Loucy (cell line): Measurements from ENCODE around the gene MRPL9.

Experiments used
- H2AFZ ChIP-seq: fragments of 200-600 bp; sonication (generic); 2 replicates; pipeline ENCODE4 v1.6.0; 2016; ENCODE audit warnings: antibody characterized with exemption, mild to moderate bottlenecking, low read length, moderate library complexity
- H3F3A ChIP-seq: fragments of 200-600 bp; 2 replicates; pipeline ENCODE4 v1.6.0; 2016; ENCODE audit warnings: antibody characterized with exemption, low read depth, mild to moderate bottlenecking
- H3K27me3 ChIP-seq: fragments of 200-600 bp; sonication (generic); 2 replicates; pipeline ENCODE4 v1.6.1; 2014; ENCODE audit warnings: low read length, mild to moderate bottlenecking; ENCODE audit not compliant: insufficient read depth, poor library complexity, severe bottlenecking
- H3K36me3 ChIP-seq: fragments of 200-600 bp; sonication (generic); 2 replicates; pipeline ENCODE4 v1.6.1; 2016; ENCODE audit warnings: low read length; ENCODE audit not compliant: insufficient read depth
- H3K4me1 ChIP-seq: fragments of 200-600 bp; sonication (generic); 2 replicates; pipeline ENCODE4 v1.5.1; 2014; ENCODE audit warnings: low read length, mild to moderate bottlenecking; ENCODE audit not compliant: insufficient read depth, poor library complexity, severe bottlenecking
- H3K4me2 ChIP-seq: fragments of 200-600 bp; sonication (generic); 2 replicates; pipeline ENCODE4 v1.6.0; 2014; ENCODE audit warnings: antibody characterized with exemption, low read length, low read depth, mild to moderate bottlenecking; ENCODE audit not compliant: poor library complexity, severe bottlenecking
- H3K4me3 ChIP-seq: fragments of 200-600 bp; sonication (generic); 2 replicates; pipeline ENCODE4 v1.5.1; 2014; ENCODE audit warnings: low read length, mild to moderate bottlenecking, mixed read lengths; ENCODE audit not compliant: poor library complexity, severe bottlenecking
- H3K79me2 ChIP-seq: fragments of 200-600 bp; sonication (generic); 2 replicates; pipeline ENCODE4 v1.6.1; 2014; ENCODE audit warnings: low read length; ENCODE audit not compliant: insufficient read depth
- H3K9ac ChIP-seq: fragments of 200-600 bp; sonication (generic); 2 replicates; pipeline ENCODE4 v1.6.0; 2014; ENCODE audit warnings: mild to moderate bottlenecking, low read depth, low read length, moderate library complexity; ENCODE audit not compliant: poor library complexity, severe bottlenecking
- H3K9me2 ChIP-seq: fragments of 200-600 bp; sonication (generic); replicated peaks from 2 replicates; pipeline ENCODE4 v1.6.1; 2016; ENCODE audit warnings: low read depth, low read length, mixed read lengths
- H3K9me3 ChIP-seq: fragments of 200-600 bp; sonication (generic); 2 replicates; pipeline ENCODE4 v1.6.1; 2014; ENCODE audit warnings: mild to moderate bottlenecking, antibody characterized with exemption, low read length, low read depth; ENCODE audit not compliant: insufficient read depth
- H4K20me1 ChIP-seq: fragments of 200-600 bp; sonication (generic); 2 replicates; pipeline ENCODE4 v1.6.0; 2014; ENCODE audit warnings: antibody characterized with exemption, low read length, mild to moderate bottlenecking; ENCODE audit not compliant: insufficient read depth, poor library complexity, severe bottlenecking
- EZH2phosphoT487 ChIP-seq: fragments of 200-600 bp; IDR thresholded peaks from 2 replicates; pipeline ENCODE4 v1.6.1; 2018; ENCODE audit warnings: antibody characterized with exemption, mild to moderate bottlenecking, moderate library complexity, borderline replicate concordance
- TF ChIP-seq, protein P1 (sequence below): fragments of 200-600 bp; sonication (generic); conservative IDR thresholded peaks from 2 replicates; pipeline ENCODE4 v1.5.1; 2014; ENCODE audit warnings: mild to moderate bottlenecking, antibody characterized with exemption, low read length

MRPL9 gene

DNA sequence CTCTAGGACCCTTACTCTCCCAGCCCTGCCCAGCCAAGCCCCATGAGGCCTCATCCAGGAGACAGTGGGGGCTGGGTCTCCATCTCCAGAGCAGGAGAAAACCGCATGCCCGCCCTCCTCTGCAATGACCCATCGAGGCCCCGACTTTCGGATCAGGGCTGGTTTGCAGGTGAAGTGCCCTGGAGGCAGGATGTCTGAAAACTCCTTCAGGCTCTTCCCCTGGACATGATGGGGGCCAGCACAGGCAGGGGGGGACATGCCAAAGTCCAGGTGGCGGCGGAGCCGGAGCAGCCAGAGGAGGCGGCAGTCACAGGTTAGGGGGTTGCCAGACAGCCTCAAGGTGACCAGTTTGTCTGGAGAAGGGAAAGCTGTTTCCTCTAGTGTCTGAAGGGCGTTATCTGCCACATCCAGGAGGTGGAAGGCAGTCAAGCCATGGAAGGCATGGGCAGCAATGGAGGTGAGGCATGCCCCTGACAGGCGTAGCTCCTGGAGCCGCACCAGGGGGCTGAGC is 38.1 kb upstream of the MRPL9 start:
- H2AFZ ChIP-seq = no peak overlapping the region
- no peaks in the 10 kb centered on the region for H3K9me2 ChIP-seq
- TF ChIP-seq, protein P1, sequence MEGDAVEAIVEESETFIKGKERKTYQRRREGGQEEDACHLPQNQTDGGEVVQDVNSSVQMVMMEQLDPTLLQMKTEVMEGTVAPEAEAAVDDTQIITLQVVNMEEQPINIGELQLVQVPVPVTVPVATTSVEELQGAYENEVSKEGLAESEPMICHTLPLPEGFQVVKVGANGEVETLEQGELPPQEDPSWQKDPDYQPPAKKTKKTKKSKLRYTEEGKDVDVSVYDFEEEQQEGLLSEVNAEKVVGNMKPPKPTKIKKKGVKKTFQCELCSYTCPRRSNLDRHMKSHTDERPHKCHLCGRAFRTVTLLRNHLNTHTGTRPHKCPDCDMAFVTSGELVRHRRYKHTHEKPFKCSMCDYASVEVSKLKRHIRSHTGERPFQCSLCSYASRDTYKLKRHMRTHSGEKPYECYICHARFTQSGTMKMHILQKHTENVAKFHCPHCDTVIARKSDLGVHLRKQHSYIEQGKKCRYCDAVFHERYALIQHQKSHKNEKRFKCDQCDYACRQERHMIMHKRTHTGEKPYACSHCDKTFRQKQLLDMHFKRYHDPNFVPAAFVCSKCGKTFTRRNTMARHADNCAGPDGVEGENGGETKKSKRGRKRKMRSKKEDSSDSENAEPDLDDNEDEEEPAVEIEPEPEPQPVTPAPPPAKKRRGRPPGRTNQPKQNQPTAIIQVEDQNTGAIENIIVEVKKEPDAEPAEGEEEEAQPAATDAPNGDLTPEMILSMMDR = no peak
- TF ChIP-seq EZH2phosphoT487 = no peak
- no peaks in the 10 kb centered on the region for H3K79me2 ChIP-seq
- H3K9me3 ChIP-seq = no peaks in the 10 kb centered on the region
- H3F3A ChIP-seq = no peaks in the 10 kb centered on the region
- no peaks in the 10 kb centered on the region for H3K36me3 ChIP-seq
- H3K4me3 ChIP-seq = no peak overlapping the region
- no peak overlapping the region for H3K4me2 ChIP-seq
- H3K4me1 ChIP-seq = no peaks in the 10 kb centered on the region
- no peaks in the 10 kb centered on the region for H4K20me1 ChIP-seq
- no peaks in the 10 kb centered on the region for H3K27me3 ChIP-seq
- no peak overlapping the region for H3K9ac ChIP-seq

DNA sequence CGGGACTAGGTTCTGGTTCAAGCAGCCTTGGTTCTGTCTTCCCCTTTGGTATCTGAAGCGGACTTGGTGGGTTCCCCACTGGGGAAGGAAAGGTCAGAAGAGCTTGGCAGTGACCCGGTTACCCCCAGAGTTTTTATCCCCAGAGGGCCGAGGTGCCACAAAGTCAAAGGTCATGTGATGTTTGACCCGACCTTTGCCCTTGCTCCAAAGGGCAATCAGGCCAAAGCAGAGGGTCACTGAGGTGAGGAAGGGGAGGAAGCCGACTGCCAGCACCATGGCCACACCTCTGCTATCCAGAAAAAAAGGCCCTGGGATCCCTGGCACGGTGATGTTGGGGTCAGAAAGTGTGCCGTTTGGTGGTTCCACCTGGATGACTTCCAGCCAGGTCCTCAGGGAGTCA is 37.5 kb upstream of the MRPL9 start:
- no peak overlapping the region for H2AFZ ChIP-seq
- H3K9ac ChIP-seq = no peak overlapping the region
- no peaks in the 10 kb centered on the region for H4K20me1 ChIP-seq
- H3K27me3 ChIP-seq = no peaks in the 10 kb centered on the region
- H3K4me3 ChIP-seq = no peak overlapping the region
- no peaks in the 10 kb centered on the region for H3K79me2 ChIP-seq
- no peak overlapping the region for H3K4me2 ChIP-seq
- no peaks in the 10 kb centered on the region for H3K36me3 ChIP-seq
- H3K9me2 ChIP-seq = no peaks in the 10 kb centered on the region
- H3F3A ChIP-seq = no peaks in the 10 kb centered on the region
- TF ChIP-seq EZH2phosphoT487 = no peak
- TF ChIP-seq, protein P1 = no peak
- H3K9me3 ChIP-seq = no peaks in the 10 kb centered on the region
- no peaks in the 10 kb centered on the region for H3K4me1 ChIP-seq

DNA sequence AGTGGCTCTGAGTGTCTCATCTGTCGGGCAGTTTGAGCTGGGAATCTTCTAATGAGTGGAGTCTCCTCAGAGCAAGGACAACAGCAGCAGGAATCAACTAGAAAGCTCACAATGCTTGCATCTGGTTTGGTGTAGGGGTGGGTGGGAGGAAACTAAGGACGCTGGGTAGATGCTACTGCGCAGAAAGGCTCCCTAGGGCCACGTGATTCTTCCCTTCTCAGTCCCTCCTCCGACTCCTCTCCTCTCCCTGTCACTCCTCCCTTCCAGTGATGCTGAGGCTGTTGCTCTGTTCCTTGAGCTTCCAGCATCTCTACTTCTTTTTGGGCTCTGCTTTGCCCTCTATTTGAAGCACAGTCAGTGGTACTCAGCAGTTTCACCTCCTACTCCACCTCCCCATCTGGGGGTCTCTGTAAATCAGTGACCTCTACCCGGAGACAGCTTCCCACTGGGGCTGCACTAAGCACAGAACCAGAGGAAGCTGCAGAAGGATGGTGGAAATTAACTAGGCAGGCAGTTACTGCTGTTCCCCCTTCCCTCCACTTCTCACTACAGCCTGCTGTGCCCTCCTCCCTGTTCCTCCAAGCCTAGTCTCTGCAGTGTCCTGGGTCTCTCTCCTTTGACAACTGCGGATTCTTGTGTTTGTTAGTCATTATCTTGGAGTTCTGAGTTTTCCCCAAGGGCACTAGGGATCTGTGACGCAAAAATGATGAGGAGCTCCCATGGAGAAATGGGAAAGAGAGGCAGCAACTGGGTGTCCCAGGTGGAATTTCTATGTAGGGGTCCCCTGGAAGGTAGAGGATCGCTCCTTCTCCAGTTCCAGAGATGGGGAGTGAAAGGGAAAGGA is 36.1 kb upstream of the MRPL9 start:
- Histone ChIP-seq H3K4me1 (no peaks in the 10 kb centered on the region), H3K4me3 (no peak overlapping the region), H2AFZ (no peak overlapping the region), H4K20me1 (no peaks in the 10 kb centered on the region), H3K9ac (no peak overlapping the region), H3K36me3 (no peaks in the 10 kb centered on the region), H3F3A (no peaks in the 10 kb centered on the region), H3K4me2 (no peak overlapping the region), H3K9me3 (no peaks in the 10 kb centered on the region), H3K79me2 (no peaks in the 10 kb centered on the region), H3K9me2 (no peaks in the 10 kb centered on the region), H3K27me3 (no peaks in the 10 kb centered on the region)
- no peak for TF ChIP-seq EZH2phosphoT487
- TF ChIP-seq, protein P1 = no peak
